Panc1 (cell line): ENCODE results near the gene COL9A2. TPM values are rescaled to one million over a fixed set of nuclear protein-coding genes. Genes with fewer than 3 reads are reported as not detected.

ENCODE experiments used
- ATAC-seq: fragments of 200-7000 bp; cut with Tn5 transposase; 2 replicates; pipeline ENCODE4 v1.9.1; 2020; ENCODE audit warnings: mild to moderate bottlenecking, moderate library complexity
- BruUV-seq: library from RNA; stranded (reverse); fragments of 400-500 nt; replicated peaks from 2 replicates; lab custom pipeline; 2021; lab: Mats Ljungman, UMichigan
- CTCF ChIA-PET: fragments of 300-600 bp; sonication (Branson Sonifier 250); formaldehyde crosslinking; loops from one replicate; lab custom pipeline; 2022; ENCODE audit warnings: antibody characterized with exemption; lab: Charles Lee
- POLR2A ChIA-PET: fragments of 300-600 bp; sonication (Branson Sonifier 250); formaldehyde crosslinking; loops from one replicate; lab custom pipeline; 2022; ENCODE audit warnings: antibody characterized with exemption; lab: Charles Lee
- DNase-seq: peaks from one replicate; pipeline ENCODE4 v3.0.0-alpha.2; 2010; ENCODE audit warnings: low read depth, low spot score
- H3K27ac ChIP-seq: 2 replicates; pipeline ENCODE4 v1.5.1; 2011; ENCODE audit warnings: mild to moderate bottlenecking, low read length, inconsistent platforms
- H3K27me3 ChIP-seq: fragments of 200-500 bp; sonication (Bioruptor generic); 2 replicates; pipeline ENCODE4 v1.6.0; 2014; ENCODE audit warnings: low read length, inconsistent platforms; ENCODE audit not compliant: control insufficient read depth, insufficient read depth
- H3K36me3 ChIP-seq: fragments of 200-500 bp; sonication (Bioruptor generic); 2 replicates; pipeline ENCODE4 v1.5.1; 2014; ENCODE audit warnings: inconsistent platforms, mild to moderate bottlenecking, low read length, moderate library complexity; ENCODE audit not compliant: control insufficient read depth, insufficient read depth
- H3K4me1 ChIP-seq: 2 replicates; pipeline ENCODE4 v1.5.1; 2011; ENCODE audit warnings: inconsistent platforms, mild to moderate bottlenecking, low read length, moderate library complexity; ENCODE audit not compliant: control insufficient read depth, insufficient read depth
- H3K4me3 ChIP-seq, 2 experiments: 2 replicates each; pipeline ENCODE4 v1.5.1; 2011 to 2012; ENCODE audit warnings: low read depth in 2 of 2, low read length in 2 of 2, mild to moderate bottlenecking in 2 of 2, inconsistent platforms in 1 of 2, moderate library complexity in 1 of 2
- H3K9me3 ChIP-seq: fragments of 200-500 bp; sonication (Bioruptor generic); 2 replicates; pipeline ENCODE4 v1.5.1; 2014; ENCODE audit warnings: low read depth, mild to moderate bottlenecking, inconsistent platforms, low read length, moderate library complexity; ENCODE audit not compliant: control insufficient read depth, insufficient read depth
- CTCF ChIP-seq: fragments of 450-650 bp; IDR thresholded peaks from 2 replicates; pipeline ENCODE4 v1.5.1; 2017; ENCODE audit warnings: mild to moderate bottlenecking
- POLR2AphosphoS5 ChIP-seq: IDR thresholded peaks from 2 replicates; pipeline ENCODE4 v1.6.1; 2012; ENCODE audit warnings: mild to moderate bottlenecking, low read depth, low read length, moderate library complexity
- REST ChIP-seq, 2 experiments: IDR thresholded peaks; 2 replicates each; pipeline ENCODE4 v1.6.1; 2011 to 2012; ENCODE audit warnings: low read depth in 2 of 2, control low read depth in 1 of 2, low read length in 1 of 2, mild to moderate bottlenecking in 1 of 2, moderate library complexity in 1 of 2; ENCODE audit not compliant: insufficient read depth in 1 of 2
- SIN3A ChIP-seq: IDR thresholded peaks from 2 replicates; pipeline ENCODE4 v1.6.1; 2012; ENCODE audit warnings: low read depth, mild to moderate bottlenecking, low read length, moderate library complexity, borderline replicate concordance; ENCODE audit not compliant: insufficient read depth
- TCF7L2 ChIP-seq: IDR thresholded peaks from 2 replicates; pipeline ENCODE4 v1.6.1; 2011; ENCODE audit warnings: mild to moderate bottlenecking, low read depth, low read length, inconsistent platforms
- in situ Hi-C: cut with HindIII; loops from 2 replicates; pipeline ENCODE4 v1.10.0; 2016; ENCODE audit warnings: low sequenced_read_pairs, low pct_unique_long_range_greater_than_20kb
- intact Hi-C: fragments of 100-400 bp; cut with micrococcal nuclease; formaldehyde crosslinking; loops from one replicate; pipeline ENCODE4 v1.10.0; 2022; ENCODE audit not compliant: unreplicated experiment
- total RNA-seq: library from RNA; stranded (reverse); gene quantifications from one replicate; pipeline ENCODE4 v1.2.1, GENCODE V29; 2021; ENCODE audit not compliant: unreplicated experiment

Gene COL9A2
- total RNA-seq, 1 experiment from 2014 or later: 2.9 TPM

- Histone ChIP-seq H3K27me3 (no peaks in the 10 kb centered on the region), H3K36me3 (peaks cover 9% of the 10 kb centered on the region; the same call in 1 of the 2 replicates), H3K4me1 (no peaks in the 10 kb centered on the region), H3K9me3 (no peaks in the 10 kb centered on the region), H3K27ac (no peak overlapping the region), H3K4me3 (no peak overlapping the region)
- no peak for ATAC-seq
- TF ChIP-seq POLR2AphosphoS5: no peak
- no peak for TF ChIP-seq CTCF
- no peak for TF ChIP-seq SIN3A
- no peak for TF ChIP-seq REST (IDR thresholded peaks at IDR 0.05; ENCODE audit: insufficient read depth in 1 of 2, low read depth in 2 of 2, low read length in 1 of 2)
- no peak for TF ChIP-seq TCF7L2
- ChIA-PET POLR2A (no interaction called here), CTCF (interaction anchor here (1.5 kb wide), 1 partner anchor 138 kb away, joined by 5 read pairs; no protein-coding TSS in a partner anchor)
- no TSS peak for BruUV-seq
- intact Hi-C loops (no loop called here), in situ Hi-C loops (no loop called here)
- no peak for DNase-seq
These were observed 35.2 kb downstream of the COL9A2 start for GRCh38 chr1:40281853-40282252.

- intact Hi-C loops (no loop called here), in situ Hi-C loops (no loop called here)
- no TSS peak for BruUV-seq
- Histone ChIP-seq H3K4me3 (no peak overlapping the region), H3K4me1 (no peaks in the 10 kb centered on the region), H3K27me3 (no peaks in the 10 kb centered on the region), H3K27ac (no peak overlapping the region), H3K9me3 (no peaks in the 10 kb centered on the region), H3K36me3 (peaks cover 15% of the 10 kb centered on the region)
- CTCF ChIA-PET: no interaction called here
- no peak for DNase-seq
- POLR2A ChIA-PET: no interaction called here
- TF ChIP-seq POLR2AphosphoS5 (no peak), REST (IDR thresholded peaks at IDR 0.05; ENCODE audit: insufficient read depth in 1 of 2, low read depth in 2 of 2, low read length in 1 of 2) (no peak), CTCF (no peak), TCF7L2 (no peak), SIN3A (no peak)
- no peak for ATAC-seq
These were observed 41.0 kb downstream of the COL9A2 start for GRCh38 chr1:40276122-40276521.
